ENCODE measurements around the gene IGSF23.
"Not testable (repeated sequence)": the region's sequence is repeated elsewhere in the genome, so short reads cannot be mapped to it uniquely, and the experiment has no call there.

IGSF23 gene

DNA sequence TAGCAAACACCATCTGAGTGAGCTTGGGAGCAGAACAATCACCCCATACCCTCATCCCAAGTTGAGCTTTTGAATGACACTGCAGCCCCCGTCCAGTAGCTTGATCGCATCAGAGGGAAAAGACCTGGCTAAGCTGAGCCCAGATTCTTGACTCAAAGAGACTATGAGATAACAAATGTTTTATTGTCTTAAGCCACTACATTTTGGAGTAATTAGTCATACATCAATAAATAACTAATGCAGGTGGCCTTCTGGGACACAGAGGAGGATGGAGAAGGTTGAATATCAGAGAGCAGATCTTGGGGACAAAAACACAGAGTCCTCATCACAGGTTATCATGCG is 24.6 kb upstream of the IGSF23 start:
- DNase-seq = no peak

DNA sequence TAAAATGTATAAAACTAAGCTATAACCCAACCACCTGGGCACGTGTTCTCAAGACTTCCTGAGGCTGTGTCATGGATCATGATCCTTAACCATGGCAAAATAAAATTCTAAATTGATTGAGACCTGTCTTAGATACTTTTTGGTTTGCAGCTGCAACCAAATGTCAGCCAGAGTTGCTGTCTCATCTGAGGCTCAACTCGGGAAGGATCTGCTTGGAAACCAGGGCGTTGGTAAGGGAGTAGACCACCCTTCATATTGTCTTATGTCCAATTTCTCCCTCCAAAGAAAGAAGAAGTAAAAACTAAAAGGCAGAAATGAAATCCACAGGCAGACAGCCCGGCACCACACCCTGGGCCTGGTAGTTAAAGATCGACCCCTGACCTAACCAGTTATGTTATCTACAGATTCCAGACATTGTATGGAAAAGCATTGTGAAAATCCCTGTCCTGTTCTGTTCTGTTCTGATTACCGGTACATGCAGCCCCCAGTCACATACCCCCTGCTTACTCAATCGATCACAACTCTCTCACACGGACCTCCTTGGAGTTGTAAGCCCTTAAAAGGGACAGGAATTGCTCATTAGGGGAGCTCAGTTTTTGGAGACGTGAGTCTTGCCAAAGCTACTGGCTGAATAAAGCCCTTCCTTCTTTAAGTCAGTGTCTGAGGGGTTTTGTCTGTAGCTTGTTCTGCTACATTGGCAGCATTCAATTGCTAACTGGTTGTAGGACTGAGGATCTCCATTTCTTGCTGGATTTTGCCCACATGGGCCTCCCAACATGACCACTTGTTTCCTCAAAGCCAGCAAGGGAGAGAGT is 22.9 kb upstream of the IGSF23 start:
- no peak for DNase-seq

DNA sequence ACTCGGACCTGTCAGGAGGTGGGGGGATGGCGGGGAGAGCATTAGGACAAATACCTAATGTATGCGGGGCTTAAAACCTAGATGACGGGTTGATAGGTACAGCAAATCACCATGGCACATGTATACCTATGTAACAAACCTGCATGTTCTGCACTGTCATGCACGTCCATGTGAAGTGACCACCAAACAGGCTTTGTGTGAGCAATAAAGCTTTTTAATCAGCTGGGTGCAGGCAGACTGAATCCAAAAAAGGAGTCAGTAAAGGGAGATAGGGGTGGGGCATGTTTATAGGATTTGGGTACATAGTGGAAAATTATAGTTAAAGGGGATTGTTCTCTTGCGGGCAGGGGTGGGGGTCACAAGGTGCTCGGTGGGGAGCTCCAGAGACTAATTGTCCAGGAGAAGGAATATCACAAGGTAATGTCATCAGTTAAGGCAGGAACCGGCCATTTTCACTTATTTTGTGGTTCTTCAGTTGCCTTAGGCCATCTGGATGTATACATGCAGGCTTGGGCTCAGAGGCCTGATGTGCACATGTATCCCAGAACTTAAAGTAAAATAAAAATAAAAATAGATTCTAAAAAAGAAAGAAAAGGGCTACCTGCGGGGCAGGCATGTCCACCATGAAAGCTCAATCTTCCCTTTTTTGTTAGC is 21.9 kb upstream of the IGSF23 start:
- DNase-seq = not testable (repeated sequence)

DNA sequence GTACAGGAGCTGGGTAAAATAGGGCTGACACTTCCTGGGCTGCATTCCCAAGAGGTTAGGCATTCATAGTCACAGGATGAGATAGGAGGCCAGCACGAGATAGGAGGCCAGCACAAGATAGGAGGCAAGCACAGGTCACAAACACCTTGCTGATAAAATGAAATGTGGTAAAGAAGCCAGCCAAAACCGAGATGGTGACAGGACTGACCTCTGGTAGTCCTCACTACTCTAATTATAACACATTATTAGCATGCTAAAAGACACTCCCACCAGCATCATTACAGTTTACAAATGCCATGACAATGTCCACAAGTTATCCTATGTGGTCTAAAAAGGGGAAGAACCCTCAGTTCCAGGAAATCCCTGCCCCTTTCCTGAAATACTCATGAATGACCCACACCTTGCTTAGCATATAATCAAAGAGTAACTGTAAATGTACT is 20.9 kb upstream of the IGSF23 start:
- no peak for DNase-seq

DNA sequence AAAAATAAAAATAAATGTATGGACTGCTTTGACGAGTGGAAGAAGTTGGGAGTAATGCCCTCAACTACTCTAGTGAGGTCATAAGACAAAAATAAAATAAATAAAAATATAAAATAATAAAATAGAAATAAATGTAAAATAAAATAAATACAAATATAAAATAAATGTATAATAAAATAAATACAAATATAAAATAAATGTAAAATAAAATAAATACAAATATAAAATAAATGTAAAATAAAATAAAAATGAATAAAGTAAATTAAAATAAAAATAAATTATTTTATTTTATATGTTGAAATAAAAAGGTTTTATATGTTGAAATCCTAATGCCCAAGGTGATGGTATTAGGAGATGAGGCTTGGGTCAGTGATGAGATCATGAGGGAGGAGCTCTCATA is 20.1 kb upstream of the IGSF23 start:
- DNase-seq = no peak

DNA sequence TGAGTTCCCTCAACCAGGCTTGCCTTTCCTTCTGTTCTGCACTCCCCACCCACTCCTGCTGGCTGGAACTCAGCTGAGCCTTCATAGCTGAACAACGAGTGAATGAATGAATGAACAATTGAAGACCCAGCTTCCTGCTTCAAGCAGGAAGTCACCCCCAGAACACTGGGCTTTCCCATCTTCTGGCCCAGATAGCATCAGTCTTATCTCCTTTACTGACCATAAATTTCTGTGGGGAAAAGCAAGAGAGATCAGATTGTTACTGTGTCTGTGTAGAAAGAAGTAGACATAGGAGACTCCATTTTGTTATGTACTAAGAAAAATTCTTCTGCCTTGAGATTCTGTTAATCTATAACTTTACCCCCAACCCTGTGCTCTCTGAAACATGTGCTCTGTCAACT is 19.5 kb upstream of the IGSF23 start:
- DNase-seq = not testable (repeated sequence)

DNA sequence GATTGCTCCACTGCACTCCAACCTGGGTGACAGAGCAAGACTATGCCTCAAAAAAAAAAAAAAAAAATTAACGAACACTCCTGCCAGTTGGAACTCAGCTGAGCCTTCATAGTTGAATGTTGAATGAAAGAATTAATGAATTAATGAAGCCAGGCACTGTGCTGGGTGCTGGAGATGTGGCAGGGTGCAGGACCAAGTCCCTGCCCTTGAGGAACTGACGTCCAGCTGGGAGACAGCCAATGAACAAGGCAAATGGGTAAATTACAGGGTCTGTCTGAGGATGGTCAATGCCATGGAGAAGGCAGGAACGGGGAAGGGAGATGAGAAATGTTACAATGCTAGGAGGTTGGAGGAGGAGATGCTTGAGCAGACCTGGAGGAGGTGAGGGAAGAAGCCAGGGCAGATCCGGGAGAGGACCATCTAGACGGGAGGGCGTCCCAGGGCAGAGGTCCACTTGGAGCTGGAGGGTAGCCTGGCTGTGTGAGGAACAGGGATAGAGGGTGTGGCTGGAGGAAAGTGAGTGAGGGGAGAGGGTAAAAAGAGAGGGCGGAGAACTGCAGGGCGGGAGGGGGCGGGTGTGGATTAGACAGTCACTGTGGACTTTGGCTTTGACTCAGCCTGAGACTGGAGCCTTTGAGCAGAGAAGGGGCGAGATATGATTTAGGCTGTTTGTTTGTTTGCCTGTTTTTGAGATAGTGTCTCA is 16.8 kb upstream of the IGSF23 start:
- DNase-seq = no peak

DNA sequence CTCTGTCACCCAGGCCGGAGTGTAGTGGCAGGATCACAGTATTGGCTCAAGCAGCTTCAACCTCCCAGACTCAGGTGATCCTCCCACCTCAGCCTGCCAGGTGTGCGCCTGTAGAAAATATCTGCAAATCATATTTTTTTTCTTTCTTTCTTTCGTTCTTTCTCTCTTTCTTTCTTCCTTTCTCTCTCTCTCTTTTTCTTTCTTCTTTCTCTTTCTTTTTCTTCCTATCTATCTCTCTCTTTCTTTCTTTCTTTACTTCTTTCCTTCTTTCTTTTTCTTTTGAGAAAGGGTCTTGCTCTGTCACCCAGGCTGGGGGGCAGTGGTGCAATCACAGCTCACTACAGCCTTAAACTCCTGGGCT is 16.3 kb upstream of the IGSF23 start:
- DNase-seq = no peak

DNA sequence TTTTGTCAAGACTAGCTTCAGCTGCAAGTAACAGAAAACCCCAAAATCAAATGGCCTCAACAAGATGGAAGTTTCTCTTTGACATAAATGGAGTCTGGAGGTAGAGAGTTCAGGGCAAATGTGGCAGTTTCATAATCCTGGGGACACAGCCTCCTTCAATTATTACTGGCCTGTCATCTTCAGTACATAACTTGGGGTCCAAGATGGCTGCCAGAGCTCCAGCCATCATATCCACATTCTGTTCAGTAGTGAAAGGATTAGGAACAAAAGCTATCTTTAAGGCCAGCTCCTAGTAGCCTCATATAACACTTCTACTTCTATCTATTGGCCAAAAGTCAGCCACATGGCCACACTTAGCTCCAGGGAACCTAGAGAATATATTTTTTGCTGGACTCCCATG is 15.0 kb upstream of the IGSF23 start:
- no peak for DNase-seq

DNA sequence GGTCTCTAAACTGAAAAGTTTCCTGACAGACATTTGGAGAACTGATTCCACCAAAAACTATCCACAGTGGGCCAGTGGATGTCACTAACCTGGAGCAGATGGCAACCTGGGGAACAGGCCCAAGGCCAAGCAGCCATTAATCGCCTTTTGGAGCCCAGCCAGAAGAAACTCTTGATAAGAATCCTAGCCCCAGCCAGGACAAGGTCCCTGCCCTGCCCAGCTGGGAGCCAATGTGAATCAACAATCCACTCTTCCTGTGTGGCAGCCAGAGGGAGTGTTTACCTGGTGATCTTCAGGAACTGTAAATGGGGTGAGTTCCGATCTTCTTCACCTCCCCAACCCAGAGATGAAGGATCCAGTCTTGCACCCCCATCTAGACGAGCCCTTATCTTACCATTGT is 14.5 kb upstream of the IGSF23 start:
- DNase-seq = no peak

DNA sequence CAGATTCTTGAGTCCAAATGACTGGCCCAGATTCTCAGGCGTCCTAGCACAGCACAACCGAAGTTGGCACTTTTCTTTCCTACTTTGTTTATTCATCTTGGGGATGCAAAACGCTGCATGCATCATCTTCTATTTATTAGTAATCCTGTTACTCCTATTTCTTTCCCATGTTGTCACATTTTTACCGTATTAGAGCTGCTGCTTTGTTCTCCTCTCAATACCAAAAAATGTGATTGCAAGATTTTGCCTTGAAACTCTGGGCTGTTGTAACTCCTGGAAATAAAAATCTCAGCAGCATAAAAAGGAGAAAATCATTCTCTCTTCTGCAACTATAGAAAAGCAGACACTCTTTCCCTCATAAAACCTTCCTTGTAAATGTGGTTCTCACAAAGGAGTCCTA is 12.9 kb upstream of the IGSF23 start:
- DNase-seq = no peak

DNA sequence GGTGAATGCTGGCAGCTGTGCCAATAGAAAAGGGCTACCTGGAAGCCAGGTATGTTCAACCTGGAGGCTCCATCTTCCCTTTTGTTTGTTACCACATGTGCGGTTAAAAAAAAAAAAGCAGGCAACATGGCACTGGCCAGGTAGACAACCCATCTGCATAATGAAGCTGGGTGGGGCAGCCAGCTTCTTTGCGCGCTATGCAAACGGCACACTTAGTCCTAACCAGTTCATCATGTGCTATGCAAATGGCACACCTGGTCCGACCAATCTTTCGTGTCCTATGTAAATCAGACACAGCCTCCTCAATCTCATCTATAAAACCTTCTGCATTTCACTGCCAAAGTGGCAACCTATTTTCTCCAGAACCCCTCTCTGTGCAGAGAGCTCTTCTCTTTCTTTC is 11.3 kb upstream of the IGSF23 start:
- DNase-seq = no peak

DNA sequence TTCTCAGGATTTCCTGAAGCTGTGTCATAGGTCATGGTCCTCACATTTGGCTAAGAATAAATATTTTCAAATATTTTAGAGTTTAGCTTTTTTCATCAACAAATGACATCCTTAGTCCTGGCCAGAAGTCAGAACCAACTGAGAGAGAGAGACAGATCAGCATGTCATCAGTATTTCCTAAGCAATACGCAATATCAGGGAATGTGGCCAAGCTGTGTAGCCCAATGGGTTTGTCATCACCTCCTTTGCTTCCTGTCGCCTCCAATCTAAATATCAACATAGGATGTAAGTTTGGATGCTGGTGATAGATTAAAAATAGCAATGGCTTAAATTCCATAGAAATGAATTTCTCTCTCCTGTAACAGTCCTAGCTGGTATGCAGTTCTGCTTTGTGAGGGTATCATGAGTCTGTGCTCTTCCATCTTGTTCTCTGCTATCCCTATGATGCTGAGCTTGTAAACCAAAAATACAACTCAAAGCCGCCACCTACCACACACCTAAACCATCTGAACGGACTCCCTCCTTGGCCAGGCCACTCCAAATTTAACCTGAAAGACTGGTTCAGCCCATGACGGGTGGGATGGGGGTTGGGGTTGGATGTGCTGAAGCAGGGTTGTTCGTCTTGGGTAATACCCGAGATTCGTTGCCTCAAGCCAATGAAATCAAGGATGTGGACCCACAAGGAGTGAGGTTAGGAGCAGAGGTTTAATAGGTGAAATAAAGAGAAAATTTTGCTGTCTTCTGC is 10.0 kb upstream of the IGSF23 start:
- no peak for DNase-seq

DNA sequence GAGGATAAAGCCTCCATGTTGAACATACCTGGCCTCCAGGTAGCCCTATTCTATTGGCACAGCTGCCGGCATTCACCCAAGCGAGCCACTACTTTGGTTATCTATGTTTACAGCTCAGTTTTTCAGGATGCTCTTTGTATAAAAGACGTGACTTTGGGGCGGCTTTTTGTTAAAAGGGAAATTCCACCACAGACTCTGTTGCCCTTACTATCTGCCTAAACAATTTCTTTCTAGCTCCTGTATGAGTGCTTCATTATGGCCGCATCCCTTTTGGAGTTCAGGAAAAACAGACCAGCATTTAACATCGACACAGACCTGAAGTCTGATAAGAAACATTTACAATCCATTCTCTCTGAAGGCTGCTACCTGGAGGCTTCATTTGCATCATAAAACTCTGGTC is 9.1 kb upstream of the IGSF23 start:
- DNase-seq = no peak

DNA sequence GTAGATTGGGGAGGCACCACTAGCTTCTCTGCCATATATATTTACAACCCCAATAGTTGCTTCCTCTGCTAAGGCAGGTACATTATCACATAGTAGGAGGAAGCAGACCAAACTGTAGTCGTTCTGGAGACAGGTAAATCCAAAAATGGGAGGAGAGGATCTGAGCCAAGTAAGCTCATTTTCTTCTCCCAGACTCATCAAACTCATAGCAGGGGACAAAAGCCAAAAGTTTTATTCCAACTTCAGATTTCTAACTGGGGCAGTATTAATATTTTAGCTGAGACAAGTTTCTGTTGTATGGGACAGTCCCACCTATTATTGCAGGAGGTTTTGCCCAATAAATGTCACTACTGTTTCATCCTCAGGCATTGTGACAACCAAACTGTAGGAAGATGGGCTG is 7.8 kb upstream of the IGSF23 start:
- DNase-seq = no peak

DNA sequence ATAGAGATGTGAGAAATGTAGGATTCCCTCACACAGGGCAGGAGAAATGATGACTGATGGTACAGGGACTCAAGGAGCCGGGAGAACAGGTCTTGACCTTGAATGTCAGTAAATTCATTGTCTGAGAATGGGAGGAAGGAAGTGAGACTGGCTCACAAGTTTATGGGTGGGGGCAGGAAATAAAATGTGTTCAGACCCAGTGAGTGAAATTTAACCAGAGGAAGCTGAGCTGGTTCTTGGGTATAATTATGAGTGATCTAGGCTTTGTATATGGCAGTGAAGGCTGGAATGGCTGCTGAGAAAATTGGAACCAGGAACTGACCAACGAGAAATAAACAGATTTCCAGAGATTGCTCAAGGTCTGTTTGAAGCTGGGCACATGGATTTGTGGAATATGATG is 6.3 kb upstream of the IGSF23 start:
- DNase-seq = no peak

DNA sequence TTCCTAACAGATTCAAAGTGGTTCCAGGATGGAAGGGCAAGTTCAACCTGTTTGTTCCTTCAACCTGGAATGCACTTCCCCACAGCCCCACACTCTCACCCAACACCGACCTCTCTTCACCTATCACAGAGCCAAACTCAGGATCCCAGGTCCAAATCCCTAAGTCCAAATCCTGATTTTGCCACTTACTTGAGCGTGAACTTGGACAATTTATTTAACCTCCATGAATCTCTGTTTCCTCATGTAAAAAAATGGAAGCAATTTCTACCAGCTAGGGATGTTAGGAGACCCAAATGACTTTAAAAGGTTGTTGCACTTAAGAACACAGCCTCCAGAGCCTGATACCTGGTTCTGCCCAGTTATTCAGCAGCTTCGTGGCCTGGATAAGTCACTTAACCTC is 5.4 kb upstream of the IGSF23 start:
- no peak for DNase-seq

DNA sequence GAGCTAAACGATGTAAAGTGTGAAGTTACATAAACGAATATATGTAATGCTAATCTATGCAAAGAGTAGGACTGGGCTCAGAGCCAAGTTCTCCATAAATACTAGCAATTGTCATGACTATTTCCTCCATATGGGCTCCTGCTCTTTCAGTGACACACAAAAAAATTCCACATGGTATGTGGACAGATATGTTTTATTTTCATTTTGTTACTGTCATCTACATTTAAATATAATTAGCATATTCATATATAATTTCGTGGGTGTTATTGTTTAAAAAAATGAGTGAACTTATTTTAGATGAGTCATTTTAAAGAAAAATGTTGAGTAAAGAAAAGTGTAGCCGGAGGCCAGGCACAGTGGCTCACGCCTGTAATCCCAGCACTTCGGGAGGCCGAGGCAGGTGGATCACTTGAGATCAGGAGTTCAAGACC is 5.0 kb upstream of the IGSF23 start:
- DNase-seq = no peak

DNA sequence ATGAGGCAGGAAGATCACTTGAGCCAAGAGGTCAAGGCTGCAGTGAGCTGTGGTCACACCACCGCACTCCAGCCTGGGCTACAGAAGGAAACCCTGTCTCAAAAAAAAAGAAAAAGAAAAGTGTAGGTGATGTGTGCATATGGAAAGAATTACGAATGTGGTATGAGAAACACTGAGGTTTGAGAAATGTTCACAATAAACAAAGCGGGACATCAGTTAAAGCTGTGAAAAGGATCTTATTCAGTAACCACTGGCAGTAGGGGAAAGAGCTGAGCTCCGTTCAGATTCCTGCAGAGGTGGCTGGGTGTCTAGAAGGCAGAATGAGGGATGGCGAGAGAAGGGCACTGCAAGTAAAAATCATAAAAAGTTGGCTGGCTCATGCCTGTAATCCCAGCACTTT is 4.1 kb upstream of the IGSF23 start:
- DNase-seq = no peak

DNA sequence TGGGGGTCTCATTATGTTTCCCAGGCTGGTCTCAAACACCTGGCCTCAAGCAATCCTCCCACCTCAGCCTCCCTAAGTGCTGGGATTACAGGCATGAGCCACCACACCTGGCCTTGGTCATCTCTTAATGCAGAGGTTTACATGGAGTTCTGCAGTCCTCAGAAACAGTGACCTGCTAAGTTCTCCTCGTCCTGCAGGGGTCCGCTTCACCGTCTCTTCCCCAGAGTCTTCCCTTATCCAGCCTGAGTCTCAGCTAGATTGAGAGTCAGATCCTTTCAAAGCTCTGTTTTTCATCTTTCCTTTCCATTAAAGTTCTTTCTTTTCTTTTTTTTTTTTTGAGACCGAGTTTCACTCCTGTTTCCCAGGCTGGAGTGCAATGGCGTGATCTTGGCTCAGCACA is 2.9 kb upstream of the IGSF23 start:
- DNase-seq = not testable (repeated sequence)

DNA sequence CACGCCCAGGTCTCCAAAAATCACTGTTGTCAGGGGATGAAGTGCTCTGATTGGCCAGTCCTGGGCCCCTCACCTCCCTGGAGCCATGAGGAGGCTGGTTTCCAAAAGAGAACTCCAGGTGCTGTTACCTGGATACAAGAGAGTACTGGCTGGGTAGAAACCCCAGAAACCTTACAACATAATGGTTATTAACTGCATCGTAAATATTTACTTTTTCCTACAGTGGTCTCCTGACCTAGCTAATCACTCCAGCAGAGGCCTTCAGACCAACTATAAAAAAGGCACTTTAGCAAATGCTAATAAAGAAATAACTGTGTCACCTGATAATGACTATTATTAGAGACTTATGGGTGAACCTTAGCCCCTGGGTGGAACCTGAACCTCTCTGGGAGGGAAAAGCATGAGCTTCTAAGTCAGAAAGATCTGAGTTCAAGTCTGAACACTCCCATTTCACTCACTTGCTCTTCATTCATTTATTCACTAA is 1.5 kb upstream of the IGSF23 start:
- peak; percentile 5 for DNase-seq

DNA sequence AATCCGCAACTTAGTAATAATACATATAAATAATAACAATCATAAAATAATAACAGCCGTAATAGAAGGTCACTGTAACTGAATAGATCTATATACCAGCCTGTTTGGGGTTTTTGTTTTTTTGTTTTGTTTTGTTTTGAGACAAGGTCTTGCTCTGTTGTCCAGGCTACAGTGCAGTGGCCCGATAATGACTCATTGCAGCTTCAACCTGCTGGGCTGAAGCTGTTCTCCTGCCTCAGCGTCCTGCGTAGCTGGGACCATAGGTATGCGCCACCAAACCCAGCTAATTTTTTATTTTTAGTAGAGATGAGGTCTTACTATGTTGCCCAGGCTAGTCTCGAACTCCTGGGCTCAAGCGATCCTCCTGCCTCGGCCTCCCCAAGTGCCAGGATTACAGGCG is 950 bp downstream of the IGSF23 start:
- DNase-seq = no peak

DNA sequence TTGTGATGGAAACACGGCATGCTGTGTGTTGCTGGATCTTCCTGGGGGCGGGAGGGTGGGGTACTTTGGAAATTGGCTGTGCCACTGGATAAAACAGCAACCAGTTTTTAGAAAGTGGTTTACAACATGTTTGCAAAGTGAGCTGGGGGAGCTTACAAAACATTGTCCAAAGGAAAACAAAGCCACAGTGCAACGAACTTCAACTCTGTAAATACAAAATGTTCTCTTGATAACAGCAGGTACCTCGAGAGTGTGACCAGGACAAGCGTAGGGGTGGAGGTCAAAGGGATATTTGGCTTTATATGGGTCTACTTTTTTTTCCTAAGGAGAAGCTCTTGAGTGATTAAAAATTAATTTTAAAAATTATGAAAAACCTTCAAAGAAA is 2.5 kb downstream of the IGSF23 start:
- no peak for DNase-seq

Measured in NCI-H1092 (cell line).